ENCODE measurements around the gene NBPF26. TPM values are rescaled to one million over a fixed set of nuclear protein-coding genes. Genes with fewer than 3 reads are reported as not detected.
A peak's percentile ranks its signal among the peaks of the same experiment; 100 is the strongest.
"Not testable (repeated sequence)": the region's sequence is repeated elsewhere in the genome, so short reads cannot be mapped to it uniquely, and the experiment has no call there.

Gene NBPF26
- polyA plus RNA-seq, 1 donor from 2014 or later = 5.8 TPM

- not testable (repeated sequence) for H3K27me3 Mint-ChIP-seq, H3K36me3 Mint-ChIP-seq, H3K4me1 Mint-ChIP-seq, H3K9me3 Mint-ChIP-seq
- Mint-ChIP-seq H3K27ac (peak overlapping the region; percentile 78 to 100 (median 92)), H3K4me3 (peak overlapping the region; percentile 79 to 98 (median 88))
Measured at GRCh38 chr1:120844186-120844944, 120.6 kb downstream of the NBPF26 start.

GRCh38 chr1:120844945-120845330 is 121.2 kb downstream of the NBPF26 start:
- not testable (repeated sequence) for H3K4me1 Mint-ChIP-seq, H3K9me3 Mint-ChIP-seq, H3K36me3 Mint-ChIP-seq, H3K27me3 Mint-ChIP-seq
- H3K27ac Mint-ChIP-seq = peak overlapping the region in 2 of 3 donors; percentile 78 to 100
- peak overlapping the region; percentile 70 to 98 (median 86) for H3K4me3 Mint-ChIP-seq

GRCh38 chr1:120849400-120850286 is 125.9 kb downstream of the NBPF26 start:
- H3K4me1 Mint-ChIP-seq, H3K36me3 Mint-ChIP-seq, H3K27me3 Mint-ChIP-seq, H3K9me3 Mint-ChIP-seq: not testable (repeated sequence)
- H3K4me3 Mint-ChIP-seq = peak overlapping the region; percentile 76 to 96 (median 90)
- peak overlapping the region; percentile 85 to 100 (median 97) for H3K27ac Mint-ChIP-seq

- H3K36me3 Mint-ChIP-seq, H3K9me3 Mint-ChIP-seq, H3K27me3 Mint-ChIP-seq, H3K4me1 Mint-ChIP-seq: not testable (repeated sequence)
- Mint-ChIP-seq H3K27ac (peak overlapping the region; percentile 85 to 100 (median 97)), H3K4me3 (peak overlapping the region; percentile 76 to 96 (median 90))
Measured at GRCh38 chr1:120850287-120850536, 126.5 kb downstream of the NBPF26 start.

- H3K4me3 Mint-ChIP-seq = peak overlapping the region; percentile 76 to 96 (median 90)
- H3K27ac Mint-ChIP-seq = peak overlapping the region; percentile 85 to 100 (median 97)
- not testable (repeated sequence) for H3K36me3 Mint-ChIP-seq, H3K4me1 Mint-ChIP-seq, H3K27me3 Mint-ChIP-seq, H3K9me3 Mint-ChIP-seq
Measured at GRCh38 chr1:120850537-120851421, 127.0 kb downstream of the NBPF26 start.

- not testable (repeated sequence) for H3K27ac Mint-ChIP-seq, H3K4me3 Mint-ChIP-seq, H3K9me3 Mint-ChIP-seq, H3K4me1 Mint-ChIP-seq, H3K36me3 Mint-ChIP-seq, H3K27me3 Mint-ChIP-seq
Measured at GRCh38 chr1:120858144-120858543, 134.4 kb downstream of the NBPF26 start.

- not testable (repeated sequence) for H3K9me3 Mint-ChIP-seq, H3K4me3 Mint-ChIP-seq, H3K36me3 Mint-ChIP-seq, H3K4me1 Mint-ChIP-seq, H3K27me3 Mint-ChIP-seq, H3K27ac Mint-ChIP-seq
Measured at GRCh38 chr1:120859615-120860234, 136.0 kb downstream of the NBPF26 start.

- not testable (repeated sequence) for H3K27ac Mint-ChIP-seq, H3K27me3 Mint-ChIP-seq, H3K36me3 Mint-ChIP-seq, H3K9me3 Mint-ChIP-seq, H3K4me3 Mint-ChIP-seq, H3K4me1 Mint-ChIP-seq
Measured at GRCh38 chr1:120878206-120878605, 154.5 kb downstream of the NBPF26 start.

GRCh38 chr1:120880056-120880455 is 156.3 kb downstream of the NBPF26 start:
- H3K27me3 Mint-ChIP-seq, H3K36me3 Mint-ChIP-seq, H3K4me1 Mint-ChIP-seq, H3K4me3 Mint-ChIP-seq, H3K9me3 Mint-ChIP-seq: not testable (repeated sequence)
- peak overlapping the region in 1 of 3 donors; percentile 37 for H3K27ac Mint-ChIP-seq

- H3K27ac Mint-ChIP-seq, H3K36me3 Mint-ChIP-seq, H3K4me1 Mint-ChIP-seq, H3K27me3 Mint-ChIP-seq, H3K4me3 Mint-ChIP-seq, H3K9me3 Mint-ChIP-seq: not testable (repeated sequence)
Measured at GRCh38 chr1:120881934-120882333, 158.2 kb downstream of the NBPF26 start.

Other genes starting within 250 kb of the NBPF26 start
- gene PPIAL4A, start 165.8 kb downstream of the NBPF26 start, polyA plus RNA-seq = not detected